COLO829 (cell line): ENCODE measurements around the gene KAZN.

Source experiments
- DNase-seq: peaks from one replicate; pipeline ENCODE4 v3.0.0; 2012; ENCODE audit warnings: low spot score

Gene KAZN

GRCh38 chr1:14983277-14983676 lies 384.8 kb downstream of the KAZN start:
- DNase-seq = no peak

GRCh38 chr1:14986168-14986567 lies 387.7 kb downstream of the KAZN start:
- no peak for DNase-seq

GRCh38 chr1:14987829-14988603 lies 389.5 kb downstream of the KAZN start:
- DNase-seq = no peak

- no peak for DNase-seq
Observed at GRCh38 chr1:14988636-14989035, 390.2 kb downstream of the KAZN start.

GRCh38 chr1:14989931-14990728 lies 391.6 kb downstream of the KAZN start:
- no peak for DNase-seq

- DNase-seq = no peak
Observed at GRCh38 chr1:14993414-14993813, 394.9 kb downstream of the KAZN start.

- DNase-seq = no peak
Observed at GRCh38 chr1:14994148-14994547, 395.7 kb downstream of the KAZN start.

GRCh38 chr1:14994841-14995437 lies 396.5 kb downstream of the KAZN start:
- no peak for DNase-seq

GRCh38 chr1:14996133-14997050 lies 397.9 kb downstream of the KAZN start:
- peak; percentile 38 for DNase-seq

- DNase-seq = no peak
Observed at GRCh38 chr1:14997646-14998276, 399.3 kb downstream of the KAZN start.

- no peak for DNase-seq
Observed at GRCh38 chr1:14999441-14999840, 401.0 kb downstream of the KAZN start.

- DNase-seq = no peak
Observed at GRCh38 chr1:15000030-15000429, 401.5 kb downstream of the KAZN start.

GRCh38 chr1:15000671-15001070 lies 402.2 kb downstream of the KAZN start:
- DNase-seq = no peak

GRCh38 chr1:15001317-15001915 lies 402.9 kb downstream of the KAZN start:
- no peak for DNase-seq

GRCh38 chr1:15002325-15002724 lies 403.8 kb downstream of the KAZN start:
- DNase-seq = no peak

GRCh38 chr1:15004396-15004795 lies 405.9 kb downstream of the KAZN start:
- DNase-seq = no peak

GRCh38 chr1:15005116-15005515 lies 406.6 kb downstream of the KAZN start:
- no peak for DNase-seq

GRCh38 chr1:15007368-15007767 lies 408.9 kb downstream of the KAZN start:
- DNase-seq = no peak

- no peak for DNase-seq
Observed at GRCh38 chr1:15007842-15008241, 409.4 kb downstream of the KAZN start.

- DNase-seq = no peak
Observed at GRCh38 chr1:15008783-15009729, 410.6 kb downstream of the KAZN start.
